AG20443 (cell line): ENCODE measurements around the gene RNF183.

Experiments used
- DNase-seq: peaks from one replicate; pipeline ENCODE4 v3.0.0; 2012; ENCODE audit warnings: low spot score, mixed read lengths

RNF183 gene

GRCh38 chr9:113302792-113303418 lies at the start of gene RNF183:
Gene RNF183 (minus strand): TSS chr9:113303376. CDS start chr9:113298184, 5,192 bp downstream.
- DNase-seq: no peak

- DNase-seq: no peak
Measured at GRCh38 chr9:113352411-113352810, 49.2 kb upstream of the RNF183 start.

GRCh38 chr9:113352006-113352405 lies 48.8 kb upstream of the RNF183 start:
- no peak for DNase-seq

GRCh38 chr9:113350937-113351336 lies 47.8 kb upstream of the RNF183 start:
- DNase-seq: no peak

GRCh38 chr9:113350107-113350661 lies 47.0 kb upstream of the RNF183 start:
- no peak for DNase-seq

- DNase-seq: peak; percentile 55
Measured at GRCh38 chr9:113349445-113350094, 46.4 kb upstream of the RNF183 start, which contains the start of gene BSPRY. Gene BSPRY (plus strand): TSS chr9:113349541. CDS start chr9:113349580, 39 bp downstream.

- no peak for DNase-seq
Measured at GRCh38 chr9:113349066-113349444, 45.9 kb upstream of the RNF183 start.

- no peak for DNase-seq
Measured at GRCh38 chr9:113348437-113348836, 45.3 kb upstream of the RNF183 start.

- DNase-seq: no peak
Measured at GRCh38 chr9:113345671-113346070, 42.5 kb upstream of the RNF183 start.

- no peak for DNase-seq
Measured at GRCh38 chr9:113345190-113345589, 42.0 kb upstream of the RNF183 start.

GRCh38 chr9:113343732-113344231 lies 40.6 kb upstream of the RNF183 start:
- DNase-seq: peak; percentile 65

GRCh38 chr9:113341712-113342410 lies 38.7 kb upstream of the RNF183 start:
- no peak for DNase-seq

- DNase-seq: peak; percentile 97
Measured at GRCh38 chr9:113340011-113340699, 37.0 kb upstream of the RNF183 start, which contains the start of gene WDR31. Gene WDR31 (minus strand): TSS chr9:113340275. CDS start chr9:113332022, 8,253 bp downstream.

- DNase-seq: no peak
Measured at GRCh38 chr9:113337714-113338113, 34.5 kb upstream of the RNF183 start.

- DNase-seq: no peak
Measured at GRCh38 chr9:113331780-113332179, 28.6 kb upstream of the RNF183 start.

GRCh38 chr9:113328045-113328782 lies 25.0 kb upstream of the RNF183 start:
- no peak for DNase-seq

GRCh38 chr9:113326230-113326629 lies 23.1 kb upstream of the RNF183 start:
- DNase-seq: no peak

GRCh38 chr9:113322671-113323070 lies 19.5 kb upstream of the RNF183 start:
- no peak for DNase-seq

GRCh38 chr9:113320051-113320450 lies 16.9 kb upstream of the RNF183 start:
- no peak for DNase-seq

GRCh38 chr9:113319054-113319453 lies 15.9 kb upstream of the RNF183 start:
- DNase-seq: no peak

- peak; percentile 54 for DNase-seq
Measured at GRCh38 chr9:113317777-113318176, 14.6 kb upstream of the RNF183 start.
